ENCODE data around the gene MAP2.

Gene MAP2

GRCh38 chr2:209685963-209686362, 262.1 kb downstream of the MAP2 start:
- 100% methylated on average over 3 of the region's 4 CpGs; no CpG with 5 or more reads in 1 of the 2 experiments for WGBS, 2 experiments (ENCODE audit: insufficient coverage in 2 of 2)
- H3K36me3 ChIP-seq (ENCODE audit: control insufficient read depth, insufficient read depth, low read length) = no peaks in the 10 kb centered on the region
- H3K9me3 ChIP-seq (ENCODE audit: control insufficient read depth, low read length) = no peaks in the 10 kb centered on the region
- H3K4me1 ChIP-seq (ENCODE audit: control insufficient read depth, insufficient read depth, low read length, poor library complexity, severe bottlenecking) = no peaks in the 10 kb centered on the region
- no peak overlapping the region for H3K27ac ChIP-seq (ENCODE audit: low read depth, low read length, severe bottlenecking)
- H3K4me3 ChIP-seq (ENCODE audit: extremely low read depth, insufficient read depth, low read length, poor library complexity, severe bottlenecking) = no peak overlapping the region

GRCh38 chr2:209686448-209686847, 262.6 kb downstream of the MAP2 start:
- Histone ChIP-seq H3K36me3 (ENCODE audit: control insufficient read depth, insufficient read depth, low read length) (no peaks in the 10 kb centered on the region), H3K27ac (ENCODE audit: low read depth, low read length, severe bottlenecking) (no peak overlapping the region), H3K4me1 (ENCODE audit: control insufficient read depth, insufficient read depth, low read length, poor library complexity, severe bottlenecking) (no peaks in the 10 kb centered on the region), H3K9me3 (ENCODE audit: control insufficient read depth, low read length) (no peaks in the 10 kb centered on the region), H3K4me3 (ENCODE audit: extremely low read depth, insufficient read depth, low read length, poor library complexity, severe bottlenecking) (no peak overlapping the region)
- WGBS, 2 experiments (ENCODE audit: insufficient coverage in 2 of 2) = no CpG with 5 or more reads among the region's 2 CpGs

DNA sequence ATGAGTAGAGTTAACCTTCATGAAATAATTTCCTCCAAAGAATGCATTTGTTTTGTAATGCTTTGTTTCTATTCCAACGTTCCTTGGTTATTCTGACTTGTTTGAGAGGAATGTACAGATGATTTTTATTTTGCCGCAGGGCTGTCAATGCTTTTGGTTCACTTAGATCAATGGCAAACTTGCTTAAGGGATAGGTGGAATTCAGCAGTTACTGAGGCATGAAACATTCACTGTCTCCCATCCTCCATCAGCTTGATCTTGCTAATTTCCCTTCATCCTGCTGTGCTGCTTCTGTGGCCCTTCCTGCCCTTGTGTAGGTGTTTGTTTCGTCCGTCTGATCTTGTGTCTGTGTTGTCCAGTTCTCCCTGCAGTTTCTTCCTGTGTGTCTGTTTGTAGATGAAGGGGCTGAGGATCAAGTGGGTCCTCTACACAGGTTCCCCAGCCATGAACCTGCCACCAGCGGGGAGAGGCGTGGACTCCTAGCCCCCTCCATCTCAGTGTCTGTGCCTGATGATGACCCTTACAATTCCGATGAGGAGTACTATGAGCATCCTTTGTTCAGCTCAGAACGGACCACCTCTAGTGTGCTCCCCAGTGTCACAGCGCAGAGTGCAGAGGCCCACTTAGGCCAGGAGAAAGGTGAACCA, 263.6 kb downstream of the MAP2 start:
- no peaks in the 10 kb centered on the region for H3K36me3 ChIP-seq (ENCODE audit: control insufficient read depth, insufficient read depth, low read length)

GRCh38 chr2:209688385-209688784, 264.5 kb downstream of the MAP2 start:
- WGBS, 2 experiments (ENCODE audit: insufficient coverage in 2 of 2) = 73% methylated on average over 1 of the region's 2 CpGs; no CpG with 5 or more reads in 1 of the 2 experiments
- Histone ChIP-seq H3K27ac (ENCODE audit: low read depth, low read length, severe bottlenecking) (no peak overlapping the region), H3K9me3 (ENCODE audit: control insufficient read depth, low read length) (no peaks in the 10 kb centered on the region), H3K36me3 (ENCODE audit: control insufficient read depth, insufficient read depth, low read length) (no peaks in the 10 kb centered on the region), H3K4me1 (ENCODE audit: control insufficient read depth, insufficient read depth, low read length, poor library complexity, severe bottlenecking) (no peaks in the 10 kb centered on the region), H3K4me3 (ENCODE audit: extremely low read depth, insufficient read depth, low read length, poor library complexity, severe bottlenecking) (no peak overlapping the region)

More for the DNA sequence above, 263.6 kb downstream of the MAP2 start:
- no peaks in the 10 kb centered on the region for H3K9me3 ChIP-seq (ENCODE audit: control insufficient read depth, low read length)
- WGBS, 2 experiments (ENCODE audit: insufficient coverage in 2 of 2) = 86% methylated on average over 5 to 6 of the region's 9 CpGs
- H3K4me3 ChIP-seq (ENCODE audit: extremely low read depth, insufficient read depth, low read length, poor library complexity, severe bottlenecking) = no peak overlapping the region
- no peak overlapping the region for H3K27ac ChIP-seq (ENCODE audit: low read depth, low read length, severe bottlenecking)
- no peaks in the 10 kb centered on the region for H3K4me1 ChIP-seq (ENCODE audit: control insufficient read depth, insufficient read depth, low read length, poor library complexity, severe bottlenecking)

DNA sequence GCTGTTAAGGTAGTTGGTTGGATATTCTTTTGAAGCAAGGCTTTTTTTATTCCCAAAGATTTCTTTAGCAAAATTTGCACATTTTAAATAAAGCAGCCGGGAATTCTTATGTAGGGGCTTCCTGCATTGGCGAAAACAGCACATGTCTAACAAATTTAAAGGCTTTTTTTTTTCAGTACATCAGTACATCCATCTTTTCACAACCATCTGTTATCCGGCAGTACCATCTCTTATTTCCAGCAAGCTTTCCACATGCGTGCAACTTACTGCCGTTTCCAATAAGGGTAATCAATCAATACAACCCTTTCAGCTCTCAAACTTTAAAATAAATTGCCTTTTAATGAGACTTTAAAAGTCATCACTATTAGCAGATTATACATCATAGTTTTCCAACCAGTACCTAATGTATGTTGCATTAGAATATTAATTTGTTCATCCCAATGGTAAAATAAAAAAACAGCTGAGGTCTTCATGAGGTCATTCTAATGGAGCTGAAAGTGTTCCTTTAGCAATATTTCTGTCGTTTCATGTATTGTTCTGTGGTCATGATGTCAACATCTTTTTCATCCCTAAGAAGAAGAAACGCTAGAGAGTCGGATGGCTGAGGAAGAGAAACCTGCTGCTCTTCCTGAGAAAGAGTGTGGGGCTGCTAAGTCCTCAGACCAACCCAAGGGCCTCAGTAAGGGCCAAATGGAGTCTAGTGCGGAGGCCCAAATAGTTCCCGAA, 266.3 kb downstream of the MAP2 start:
- no peak overlapping the region for H3K4me3 ChIP-seq (ENCODE audit: extremely low read depth, insufficient read depth, low read length, poor library complexity, severe bottlenecking)
- no peaks in the 10 kb centered on the region for H3K4me1 ChIP-seq (ENCODE audit: control insufficient read depth, insufficient read depth, low read length, poor library complexity, severe bottlenecking)
- no peaks in the 10 kb centered on the region for H3K36me3 ChIP-seq (ENCODE audit: control insufficient read depth, insufficient read depth, low read length)
- 86% methylated on average over 5 to 8 of the region's 10 CpGs for WGBS, 2 experiments (ENCODE audit: insufficient coverage in 2 of 2)
- no peaks in the 10 kb centered on the region for H3K9me3 ChIP-seq (ENCODE audit: control insufficient read depth, low read length)
- no peak overlapping the region for H3K27ac ChIP-seq (ENCODE audit: low read depth, low read length, severe bottlenecking)

- no peaks in the 10 kb centered on the region for H3K4me1 ChIP-seq (ENCODE audit: control insufficient read depth, insufficient read depth, low read length, poor library complexity, severe bottlenecking)
- no peak overlapping the region for H3K4me3 ChIP-seq (ENCODE audit: extremely low read depth, insufficient read depth, low read length, poor library complexity, severe bottlenecking)
- WGBS, 2 experiments (ENCODE audit: insufficient coverage in 2 of 2) = 93 to 95% methylated on average over 6 to 8 of the region's 8 CpGs
- H3K27ac ChIP-seq (ENCODE audit: low read depth, low read length, severe bottlenecking) = no peak overlapping the region
- H3K36me3 ChIP-seq (ENCODE audit: control insufficient read depth, insufficient read depth, low read length) = no peaks in the 10 kb centered on the region
- no peaks in the 10 kb centered on the region for H3K9me3 ChIP-seq (ENCODE audit: control insufficient read depth, low read length)
Observed at GRCh38 chr2:209694748-209695147, 270.9 kb downstream of the MAP2 start.

DNA sequence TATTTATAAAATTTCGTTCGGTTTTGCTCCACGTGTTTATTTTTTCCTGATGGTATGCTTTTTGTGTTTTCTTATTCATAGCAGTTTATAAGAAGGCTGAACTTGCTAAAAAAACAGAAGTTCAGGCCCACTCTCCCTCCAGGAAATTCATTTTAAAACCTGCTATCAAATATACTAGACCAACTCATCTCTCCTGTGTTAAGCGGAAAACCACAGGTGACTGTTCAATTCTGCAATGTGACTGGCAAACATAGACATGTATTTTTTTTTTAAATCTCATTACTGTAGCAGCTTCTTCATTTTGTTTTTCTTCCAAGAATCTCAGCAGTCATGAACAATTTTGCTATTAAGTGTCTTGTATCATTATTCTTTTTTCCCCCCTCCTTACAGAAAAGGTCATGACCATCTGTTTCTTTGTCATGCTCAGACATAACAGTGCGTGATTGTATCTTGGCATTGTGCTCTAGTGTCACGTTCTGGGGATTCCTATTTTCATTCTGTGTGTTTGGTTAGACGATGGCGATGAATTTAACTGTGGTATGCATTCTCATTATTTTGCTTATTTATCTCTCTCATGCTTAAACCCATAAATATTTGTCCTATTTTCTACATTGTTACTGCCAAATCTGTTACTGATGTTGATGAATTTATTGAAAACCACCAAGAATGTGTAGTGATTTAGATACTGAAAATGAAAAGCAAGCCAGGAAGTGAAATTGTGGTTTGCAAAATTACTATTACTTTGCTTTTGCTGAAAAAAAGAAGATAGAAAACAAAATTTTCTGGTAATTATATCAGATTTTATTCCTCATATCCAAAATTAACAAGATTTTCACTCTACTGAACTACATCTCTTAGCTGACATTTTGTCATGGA, 273.2 kb downstream of the MAP2 start:
- 80 to 100% methylated on average over 1 to 2 of the region's 8 CpGs for WGBS, 2 experiments (ENCODE audit: insufficient coverage in 2 of 2)

DNA sequence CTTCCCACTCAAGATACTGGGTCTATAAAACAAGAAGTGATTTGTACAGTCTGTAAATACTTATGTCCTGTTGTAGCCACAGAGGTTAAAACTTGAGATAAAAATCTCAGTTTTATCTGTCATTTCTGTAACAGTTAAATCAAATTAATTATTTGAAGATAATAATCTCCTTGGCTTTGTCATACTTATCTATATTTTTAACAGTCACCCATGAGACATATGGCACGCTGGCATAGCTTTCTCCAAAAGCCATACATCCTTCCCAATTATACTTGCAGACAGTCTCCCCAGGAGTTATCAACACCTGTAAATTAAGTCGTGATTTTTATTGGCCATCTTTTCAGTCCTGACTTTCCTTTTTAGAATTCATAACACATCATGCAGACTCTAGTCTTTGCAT, 278.9 kb downstream of the MAP2 start:
- H3K4me1 ChIP-seq (ENCODE audit: control insufficient read depth, insufficient read depth, low read length, poor library complexity, severe bottlenecking) = no peaks in the 10 kb centered on the region
- no peaks in the 10 kb centered on the region for H3K36me3 ChIP-seq (ENCODE audit: control insufficient read depth, insufficient read depth, low read length)
- no peak overlapping the region for H3K4me3 ChIP-seq (ENCODE audit: extremely low read depth, insufficient read depth, low read length, poor library complexity, severe bottlenecking)
- H3K9me3 ChIP-seq (ENCODE audit: control insufficient read depth, low read length) = no peaks in the 10 kb centered on the region
- no peak overlapping the region for H3K27ac ChIP-seq (ENCODE audit: low read depth, low read length, severe bottlenecking)
- 93 to 100% methylated on average over 1 of the region's 2 CpGs for WGBS, 2 experiments (ENCODE audit: insufficient coverage in 2 of 2)

More for the DNA sequence above, 273.2 kb downstream of the MAP2 start:
- H3K27ac ChIP-seq (ENCODE audit: low read depth, low read length, severe bottlenecking) = no peak overlapping the region
- H3K4me3 ChIP-seq (ENCODE audit: extremely low read depth, insufficient read depth, low read length, poor library complexity, severe bottlenecking) = no peak overlapping the region
- no peaks in the 10 kb centered on the region for H3K36me3 ChIP-seq (ENCODE audit: control insufficient read depth, insufficient read depth, low read length)
- no peaks in the 10 kb centered on the region for H3K4me1 ChIP-seq (ENCODE audit: control insufficient read depth, insufficient read depth, low read length, poor library complexity, severe bottlenecking)
- H3K9me3 ChIP-seq (ENCODE audit: control insufficient read depth, low read length) = no peaks in the 10 kb centered on the region

DNA sequence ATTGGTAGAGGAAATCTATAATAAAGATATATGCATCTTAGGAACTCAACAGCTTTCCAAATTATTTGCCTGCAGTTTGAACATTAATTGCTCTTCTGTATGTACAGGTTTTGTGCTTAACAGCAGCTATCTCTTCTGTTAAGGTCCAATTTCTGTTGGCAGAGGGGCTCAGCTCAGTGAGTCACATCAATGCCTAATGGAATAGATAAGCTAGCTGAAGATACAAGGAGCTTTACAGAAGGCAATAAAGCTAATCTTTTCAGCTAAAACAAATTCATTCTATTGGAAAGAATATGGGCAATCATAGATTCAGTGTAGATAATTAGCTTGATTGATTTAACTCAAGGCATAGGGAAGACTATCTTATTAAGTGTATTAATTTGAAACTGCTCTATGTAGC, 289.4 kb downstream of the MAP2 start:
- Histone ChIP-seq H3K4me3 (ENCODE audit: extremely low read depth, insufficient read depth, low read length, poor library complexity, severe bottlenecking) (no peak overlapping the region), H3K36me3 (ENCODE audit: control insufficient read depth, insufficient read depth, low read length) (no peaks in the 10 kb centered on the region), H3K4me1 (ENCODE audit: control insufficient read depth, insufficient read depth, low read length, poor library complexity, severe bottlenecking) (no peaks in the 10 kb centered on the region), H3K27ac (ENCODE audit: low read depth, low read length, severe bottlenecking) (no peak overlapping the region), H3K9me3 (ENCODE audit: control insufficient read depth, low read length) (no peaks in the 10 kb centered on the region)

GRCh38 chr2:209719034-209719433, 295.2 kb downstream of the MAP2 start:
- H3K27ac ChIP-seq (ENCODE audit: low read depth, low read length, severe bottlenecking) = no peak overlapping the region
- WGBS, 2 experiments (ENCODE audit: insufficient coverage in 2 of 2) = 100% methylated on average over 1 of the region's 5 CpGs; no CpG with 5 or more reads in 1 of the 2 experiments
- no peaks in the 10 kb centered on the region for H3K36me3 ChIP-seq (ENCODE audit: control insufficient read depth, insufficient read depth, low read length)

More at GRCh38 chr2:209719034-209719433, 295.2 kb downstream of the MAP2 start:
- no peaks in the 10 kb centered on the region for H3K4me1 ChIP-seq (ENCODE audit: control insufficient read depth, insufficient read depth, low read length, poor library complexity, severe bottlenecking)
- no peak overlapping the region for H3K4me3 ChIP-seq (ENCODE audit: extremely low read depth, insufficient read depth, low read length, poor library complexity, severe bottlenecking)
- H3K9me3 ChIP-seq (ENCODE audit: control insufficient read depth, low read length) = no peaks in the 10 kb centered on the region
